Endothelial cell of umbilical vein (primary cell): Measurements from ENCODE around the gene CTSF.

Experiments used
- EZH2 ChIP-seq: IDR thresholded peaks from 2 replicates; pipeline ENCODE4 v1.6.1; 2012; ENCODE audit warnings: borderline replicate concordance, low read depth, mild to moderate bottlenecking, moderate library complexity, low read length, inconsistent platforms; ENCODE audit not compliant: severe bottlenecking
- POLR2A ChIP-seq: IDR thresholded peaks from 2 replicates; pipeline ENCODE4 v1.6.1; 2012; ENCODE audit warnings: low read depth, mild to moderate bottlenecking, control low read depth, low read length
- TF ChIP-seq, protein P1 (sequence below), 2 donors: IDR thresholded peaks; 1 replicate in 1 of 2; 2 replicates in 1 of 2; pipeline ENCODE4 v1.5.1; 2011; ENCODE audit warnings: low read length in 2 of 2, mild to moderate bottlenecking in 2 of 2, moderate library complexity in 2 of 2, control low read depth in 1 of 2, inconsistent platforms in 1 of 2, low read depth in 1 of 2; ENCODE audit not compliant: insufficient read depth in 1 of 2; ENCODE audit errors: extremely low read depth in 1 of 2
- TF ChIP-seq, protein P2 (sequence below): IDR thresholded peaks from 2 replicates; pipeline ENCODE4 v1.6.1; 2011; ENCODE audit not compliant: insufficient read depth, insufficient read length

DNA sequence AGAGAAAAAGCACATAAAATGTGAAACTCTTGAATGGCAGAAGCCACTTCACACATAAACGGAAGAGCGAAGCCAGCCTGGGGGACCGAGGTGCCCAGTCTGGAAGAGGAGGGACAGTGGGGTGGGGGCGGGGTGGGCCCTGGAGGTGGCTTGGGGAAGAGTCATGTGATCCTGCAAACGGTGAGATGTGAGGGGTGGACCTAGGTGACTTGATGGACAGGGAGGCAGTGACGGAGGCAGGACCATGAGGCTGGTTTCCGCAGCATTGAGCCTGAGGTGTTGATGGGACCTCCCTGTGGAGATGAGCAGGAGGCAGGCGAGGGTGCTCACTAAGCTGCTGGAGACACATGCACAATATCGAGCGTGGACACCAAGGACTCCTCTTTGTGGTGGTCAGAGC, 39.3 kb downstream of the CTSF start:
- no peak for TF ChIP-seq POLR2A
- TF ChIP-seq, protein P1, sequence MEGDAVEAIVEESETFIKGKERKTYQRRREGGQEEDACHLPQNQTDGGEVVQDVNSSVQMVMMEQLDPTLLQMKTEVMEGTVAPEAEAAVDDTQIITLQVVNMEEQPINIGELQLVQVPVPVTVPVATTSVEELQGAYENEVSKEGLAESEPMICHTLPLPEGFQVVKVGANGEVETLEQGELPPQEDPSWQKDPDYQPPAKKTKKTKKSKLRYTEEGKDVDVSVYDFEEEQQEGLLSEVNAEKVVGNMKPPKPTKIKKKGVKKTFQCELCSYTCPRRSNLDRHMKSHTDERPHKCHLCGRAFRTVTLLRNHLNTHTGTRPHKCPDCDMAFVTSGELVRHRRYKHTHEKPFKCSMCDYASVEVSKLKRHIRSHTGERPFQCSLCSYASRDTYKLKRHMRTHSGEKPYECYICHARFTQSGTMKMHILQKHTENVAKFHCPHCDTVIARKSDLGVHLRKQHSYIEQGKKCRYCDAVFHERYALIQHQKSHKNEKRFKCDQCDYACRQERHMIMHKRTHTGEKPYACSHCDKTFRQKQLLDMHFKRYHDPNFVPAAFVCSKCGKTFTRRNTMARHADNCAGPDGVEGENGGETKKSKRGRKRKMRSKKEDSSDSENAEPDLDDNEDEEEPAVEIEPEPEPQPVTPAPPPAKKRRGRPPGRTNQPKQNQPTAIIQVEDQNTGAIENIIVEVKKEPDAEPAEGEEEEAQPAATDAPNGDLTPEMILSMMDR (IDR thresholded peaks at IDR 0.05; ENCODE audit: extremely low read depth in 1 of 2, insufficient read depth in 1 of 2, low read depth in 1 of 2, low read length in 2 of 2) = no peak
- TF ChIP-seq EZH2 = no peak
- TF ChIP-seq, protein P2, sequence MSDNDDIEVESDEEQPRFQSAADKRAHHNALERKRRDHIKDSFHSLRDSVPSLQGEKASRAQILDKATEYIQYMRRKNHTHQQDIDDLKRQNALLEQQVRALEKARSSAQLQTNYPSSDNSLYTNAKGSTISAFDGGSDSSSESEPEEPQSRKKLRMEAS = no peak
